HG03558 (cell line): ENCODE results near the gene AK1.
"Not testable (repeated sequence)": the region's sequence is repeated elsewhere in the genome, so short reads cannot be mapped to it uniquely, and the experiment has no call there.

Source experiments
- ATAC-seq: cut with Tn5 transposase; IDR thresholded peaks from one replicate; pipeline ENCODE4 v1.9.1; 2021; ENCODE audit warnings: moderate number of reproducible peaks; ENCODE audit not compliant: unreplicated experiment; ENCODE audit errors: extremely low read depth

The AK1 gene

GRCh38 chr9:127885508-127886281, 8.2 kb upstream of the AK1 start:
- no peak for ATAC-seq

- ATAC-seq = no peak
Measured at GRCh38 chr9:127884976-127885490, 7.6 kb upstream of the AK1 start.

- no peak for ATAC-seq
Measured at GRCh38 chr9:127884427-127884911, 7.0 kb upstream of the AK1 start.

- ATAC-seq = no peak
Measured at GRCh38 chr9:127883959-127884358, 6.5 kb upstream of the AK1 start.

GRCh38 chr9:127881715-127882114, 4.2 kb upstream of the AK1 start:
- not testable (repeated sequence) for ATAC-seq

- no peak for ATAC-seq
Measured at GRCh38 chr9:127880143-127880542, 2.7 kb upstream of the AK1 start.

- no peak for ATAC-seq
Measured at GRCh38 chr9:127878652-127879390, 1.3 kb upstream of the AK1 start.

GRCh38 chr9:127878001-127878651, 651 bp upstream of the AK1 start:
- ATAC-seq = no peak

- ATAC-seq = no peak
Measured at GRCh38 chr9:127876764-127877562, 512 bp downstream of the AK1 start.

GRCh38 chr9:127876026-127876763, 1.3 kb downstream of the AK1 start:
- no peak for ATAC-seq

GRCh38 chr9:127875306-127875966, 2.0 kb downstream of the AK1 start:
- ATAC-seq = no peak

- no peak for ATAC-seq
Measured at GRCh38 chr9:127874301-127875221, 2.9 kb downstream of the AK1 start.

GRCh38 chr9:127873886-127874285, 3.6 kb downstream of the AK1 start:
- no peak for ATAC-seq

GRCh38 chr9:127873223-127873691, 4.2 kb downstream of the AK1 start:
- ATAC-seq = no peak

GRCh38 chr9:127872369-127873222, 4.9 kb downstream of the AK1 start:
- ATAC-seq = no peak

GRCh38 chr9:127871531-127871930, 5.9 kb downstream of the AK1 start:
- no peak for ATAC-seq

- ATAC-seq = no peak
Measured at GRCh38 chr9:127870887-127871286, 6.6 kb downstream of the AK1 start.
